HL-60 (cell line): ENCODE measurements around the gene TEX52.
A peak's percentile ranks its signal among the peaks of the same experiment; 100 is the strongest.

ENCODE experiments used
- DNase-seq, 2 experiments: peaks; one replicate each; pipeline ENCODE4 v3.0.0-alpha.2; 2010 to 2020; ENCODE audit warnings: low read depth in 1 of 2, low spot score in 1 of 2
- H3K27ac ChIP-seq: fragments of 250-450 bp; sonication (Bioruptor Pico); replicated peaks from 2 replicates; pipeline ENCODE4 v1.5.1; 2020; ENCODE audit warnings: mild to moderate bottlenecking, moderate library complexity
- H3K27me3 ChIP-seq: fragments of 250-450 bp; sonication (Bioruptor Pico); 2 replicates; pipeline ENCODE4 v1.5.1; 2021; ENCODE audit warnings: mild to moderate bottlenecking, moderate library complexity; ENCODE audit not compliant: insufficient read depth, poor library complexity, severe bottlenecking
- H3K4me3 ChIP-seq: replicated peaks from 2 replicates; pipeline ENCODE4 v1.5.1; 2011; ENCODE audit warnings: mild to moderate bottlenecking, control low read depth, low read length; ENCODE audit not compliant: insufficient read depth
- CTCF ChIP-seq: IDR thresholded peaks from one replicate; pipeline ENCODE4 v1.5.1; 2011; ENCODE audit warnings: low read length, control low read depth, inconsistent platforms; ENCODE audit not compliant: insufficient read depth
- GABPA ChIP-seq: IDR thresholded peaks from 2 replicates; pipeline ENCODE4 v1.6.1; 2012; ENCODE audit warnings: low read depth
- POLR2AphosphoS5 ChIP-seq: IDR thresholded peaks from 2 replicates; pipeline ENCODE4 v1.6.1; 2012; ENCODE audit warnings: low read depth
- SPI1 ChIP-seq: IDR thresholded peaks from 2 replicates; pipeline ENCODE4 v1.6.1; 2012; ENCODE audit warnings: low read depth, mild to moderate bottlenecking, borderline replicate concordance
- TF ChIP-seq, protein P1 (sequence below): IDR thresholded peaks from 2 replicates; pipeline ENCODE4 v1.6.1; 2012; ENCODE audit warnings: low read depth; ENCODE audit not compliant: insufficient replicate concordance

TEX52 gene

DNA sequence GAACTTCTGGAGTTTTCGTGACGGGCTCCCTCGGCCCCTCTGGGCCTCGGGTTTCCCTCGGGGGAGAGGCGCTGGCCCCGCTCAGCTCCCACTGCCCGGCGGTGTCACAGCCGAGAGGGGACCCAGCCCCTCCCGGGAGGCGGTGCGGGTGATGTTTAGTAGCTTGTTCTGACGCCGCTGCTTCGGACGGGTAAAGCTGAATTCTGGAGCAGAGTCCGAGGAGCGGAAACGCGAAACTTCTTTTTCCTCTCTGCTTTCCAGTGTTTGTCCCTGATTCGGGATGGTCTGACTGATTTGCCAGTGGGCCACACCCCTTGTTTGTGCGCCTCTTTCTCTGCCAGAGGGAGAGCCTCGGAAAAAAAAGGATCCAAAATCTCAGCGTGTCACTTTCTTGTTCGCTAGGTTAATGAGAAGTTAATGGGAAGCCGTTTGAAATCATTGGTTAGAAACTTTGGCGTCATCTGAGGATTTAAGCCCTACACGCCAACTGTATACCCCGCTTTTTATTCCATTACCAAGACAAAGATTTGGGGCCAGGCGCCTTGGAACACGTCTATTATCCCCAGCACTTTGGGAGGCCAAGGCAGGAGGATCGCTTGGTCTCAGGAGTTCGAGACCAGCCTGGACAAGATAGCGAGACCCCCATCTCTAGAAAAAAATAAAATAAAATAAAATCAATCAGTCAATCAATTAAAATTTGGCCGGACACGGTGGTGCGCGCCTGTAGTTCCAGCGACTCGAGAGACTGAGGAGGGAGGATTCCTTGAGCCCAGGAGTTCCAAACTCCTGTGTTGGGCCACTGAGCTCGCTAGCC, 34.6 kb upstream of the TEX52 start:
- Histone ChIP-seq H3K4me3 (peak overlapping the region; percentile 89), H3K27me3 (peaks cover 3% of the 10 kb centered on the region), H3K27ac (no peak overlapping the region)
- DNase-seq: no peak
- TF ChIP-seq POLR2AphosphoS5 (no peak), CTCF (no peak), SPI1 (no peak), GABPA (no peak)

DNA sequence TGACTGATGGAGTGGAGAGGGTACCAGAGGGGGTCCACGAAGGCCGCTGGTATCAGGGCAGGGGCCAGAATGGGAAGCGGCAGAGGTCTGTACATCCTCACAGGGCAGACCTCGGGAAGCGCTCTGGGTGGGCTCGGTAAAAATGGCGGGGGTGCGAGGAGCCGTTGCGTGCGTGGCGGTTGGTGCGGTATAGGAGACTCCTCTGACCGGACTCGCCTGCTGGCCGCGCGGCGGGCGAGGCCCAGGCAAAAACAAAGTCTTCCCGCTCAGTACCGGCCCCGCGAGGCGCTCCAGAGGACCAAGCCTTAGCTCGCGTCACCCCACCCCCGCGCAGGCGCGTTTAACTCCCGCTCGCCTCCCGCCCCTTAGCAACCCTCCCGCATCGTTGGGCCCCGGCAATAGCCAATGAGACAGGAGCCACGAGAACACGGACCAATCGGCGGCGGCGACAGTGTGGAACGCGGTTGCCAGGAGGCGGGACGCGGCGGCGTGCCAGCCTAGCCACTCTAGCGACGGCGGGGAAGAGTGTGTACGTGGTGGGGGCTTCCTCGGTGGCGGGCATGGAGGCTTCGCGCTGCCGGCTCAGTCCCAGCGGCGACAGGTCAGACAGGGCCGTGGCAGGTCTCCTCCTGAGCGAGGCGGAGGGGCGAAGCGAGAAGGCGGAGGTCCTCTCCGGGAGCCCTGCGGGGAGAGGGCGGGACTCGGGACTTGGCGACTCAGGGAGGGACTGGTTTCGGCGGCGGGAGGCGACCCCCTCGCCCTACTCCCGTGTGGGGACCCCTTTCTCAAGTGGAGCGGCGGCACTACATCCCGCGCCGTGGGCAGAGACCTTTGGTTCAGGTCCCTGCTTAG, 33.8 kb upstream of the TEX52 start, which contains the start of gene TULP3:
TULP3 (plus strand) TSS at position 504 of the 852 bp plus-strand sequence; CDS start at position 561, 57 bp downstream.
- H3K27ac ChIP-seq: no peak within 1 kb of the TSS
- peaks cover 3% of the 10 kb centered on the region for H3K27me3 ChIP-seq
- TF ChIP-seq, protein P1, sequence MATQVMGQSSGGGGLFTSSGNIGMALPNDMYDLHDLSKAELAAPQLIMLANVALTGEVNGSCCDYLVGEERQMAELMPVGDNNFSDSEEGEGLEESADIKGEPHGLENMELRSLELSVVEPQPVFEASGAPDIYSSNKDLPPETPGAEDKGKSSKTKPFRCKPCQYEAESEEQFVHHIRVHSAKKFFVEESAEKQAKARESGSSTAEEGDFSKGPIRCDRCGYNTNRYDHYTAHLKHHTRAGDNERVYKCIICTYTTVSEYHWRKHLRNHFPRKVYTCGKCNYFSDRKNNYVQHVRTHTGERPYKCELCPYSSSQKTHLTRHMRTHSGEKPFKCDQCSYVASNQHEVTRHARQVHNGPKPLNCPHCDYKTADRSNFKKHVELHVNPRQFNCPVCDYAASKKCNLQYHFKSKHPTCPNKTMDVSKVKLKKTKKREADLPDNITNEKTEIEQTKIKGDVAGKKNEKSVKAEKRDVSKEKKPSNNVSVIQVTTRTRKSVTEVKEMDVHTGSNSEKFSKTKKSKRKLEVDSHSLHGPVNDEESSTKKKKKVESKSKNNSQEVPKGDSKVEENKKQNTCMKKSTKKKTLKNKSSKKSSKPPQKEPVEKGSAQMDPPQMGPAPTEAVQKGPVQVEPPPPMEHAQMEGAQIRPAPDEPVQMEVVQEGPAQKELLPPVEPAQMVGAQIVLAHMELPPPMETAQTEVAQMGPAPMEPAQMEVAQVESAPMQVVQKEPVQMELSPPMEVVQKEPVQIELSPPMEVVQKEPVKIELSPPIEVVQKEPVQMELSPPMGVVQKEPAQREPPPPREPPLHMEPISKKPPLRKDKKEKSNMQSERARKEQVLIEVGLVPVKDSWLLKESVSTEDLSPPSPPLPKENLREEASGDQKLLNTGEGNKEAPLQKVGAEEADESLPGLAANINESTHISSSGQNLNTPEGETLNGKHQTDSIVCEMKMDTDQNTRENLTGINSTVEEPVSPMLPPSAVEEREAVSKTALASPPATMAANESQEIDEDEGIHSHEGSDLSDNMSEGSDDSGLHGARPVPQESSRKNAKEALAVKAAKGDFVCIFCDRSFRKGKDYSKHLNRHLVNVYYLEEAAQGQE: no peak
- TF ChIP-seq SPI1 (no peak), POLR2AphosphoS5 (no peak), GABPA (no peak), CTCF (no peak)
- H3K4me3 ChIP-seq: peak within 1 kb of the TSS; percentile 89
- DNase-seq: peak; percentile 82 to 96

DNA sequence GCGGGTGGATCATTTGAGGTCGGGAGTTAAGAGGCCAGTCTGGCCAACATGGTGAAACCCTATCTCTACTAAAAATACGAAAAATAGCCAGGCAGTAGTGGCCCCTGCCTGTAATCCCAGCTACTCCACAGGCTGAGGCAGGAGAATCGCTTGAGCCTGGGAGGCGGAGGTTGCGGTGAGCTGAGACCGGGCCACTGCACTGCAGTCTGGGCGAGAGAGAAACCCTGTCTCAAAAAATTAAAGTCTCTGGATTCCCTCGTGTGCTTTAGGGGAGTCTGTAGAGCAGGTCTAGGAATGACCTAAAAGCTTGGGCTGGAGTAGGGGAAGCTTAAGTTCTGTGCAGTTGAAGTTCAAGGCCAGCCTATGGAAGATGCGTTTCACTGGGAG, 33.2 kb upstream of the TEX52 start:
- H3K4me3 ChIP-seq: peak overlapping the region; percentile 89
- no peak for DNase-seq
- H3K27ac ChIP-seq: no peak overlapping the region
- peaks cover 3% of the 10 kb centered on the region for H3K27me3 ChIP-seq
- TF ChIP-seq CTCF: no peak
- no peak for TF ChIP-seq GABPA
- TF ChIP-seq, protein P1: no peak
- TF ChIP-seq SPI1: no peak
- TF ChIP-seq POLR2AphosphoS5: no peak
